DLD1 (cell line): ENCODE measurements around the gene MPHOSPH8.

ENCODE experiments used
- in situ Hi-C: cut with HindIII; loops from 2 replicates; pipeline ENCODE4 v1.10.0; 2017; ENCODE audit warnings: low sequenced_read_pairs

Gene MPHOSPH8, protein sequence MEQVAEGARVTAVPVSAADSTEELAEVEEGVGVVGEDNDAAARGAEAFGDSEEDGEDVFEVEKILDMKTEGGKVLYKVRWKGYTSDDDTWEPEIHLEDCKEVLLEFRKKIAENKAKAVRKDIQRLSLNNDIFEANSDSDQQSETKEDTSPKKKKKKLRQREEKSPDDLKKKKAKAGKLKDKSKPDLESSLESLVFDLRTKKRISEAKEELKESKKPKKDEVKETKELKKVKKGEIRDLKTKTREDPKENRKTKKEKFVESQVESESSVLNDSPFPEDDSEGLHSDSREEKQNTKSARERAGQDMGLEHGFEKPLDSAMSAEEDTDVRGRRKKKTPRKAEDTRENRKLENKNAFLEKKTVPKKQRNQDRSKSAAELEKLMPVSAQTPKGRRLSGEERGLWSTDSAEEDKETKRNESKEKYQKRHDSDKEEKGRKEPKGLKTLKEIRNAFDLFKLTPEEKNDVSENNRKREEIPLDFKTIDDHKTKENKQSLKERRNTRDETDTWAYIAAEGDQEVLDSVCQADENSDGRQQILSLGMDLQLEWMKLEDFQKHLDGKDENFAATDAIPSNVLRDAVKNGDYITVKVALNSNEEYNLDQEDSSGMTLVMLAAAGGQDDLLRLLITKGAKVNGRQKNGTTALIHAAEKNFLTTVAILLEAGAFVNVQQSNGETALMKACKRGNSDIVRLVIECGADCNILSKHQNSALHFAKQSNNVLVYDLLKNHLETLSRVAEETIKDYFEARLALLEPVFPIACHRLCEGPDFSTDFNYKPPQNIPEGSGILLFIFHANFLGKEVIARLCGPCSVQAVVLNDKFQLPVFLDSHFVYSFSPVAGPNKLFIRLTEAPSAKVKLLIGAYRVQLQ

DNA sequence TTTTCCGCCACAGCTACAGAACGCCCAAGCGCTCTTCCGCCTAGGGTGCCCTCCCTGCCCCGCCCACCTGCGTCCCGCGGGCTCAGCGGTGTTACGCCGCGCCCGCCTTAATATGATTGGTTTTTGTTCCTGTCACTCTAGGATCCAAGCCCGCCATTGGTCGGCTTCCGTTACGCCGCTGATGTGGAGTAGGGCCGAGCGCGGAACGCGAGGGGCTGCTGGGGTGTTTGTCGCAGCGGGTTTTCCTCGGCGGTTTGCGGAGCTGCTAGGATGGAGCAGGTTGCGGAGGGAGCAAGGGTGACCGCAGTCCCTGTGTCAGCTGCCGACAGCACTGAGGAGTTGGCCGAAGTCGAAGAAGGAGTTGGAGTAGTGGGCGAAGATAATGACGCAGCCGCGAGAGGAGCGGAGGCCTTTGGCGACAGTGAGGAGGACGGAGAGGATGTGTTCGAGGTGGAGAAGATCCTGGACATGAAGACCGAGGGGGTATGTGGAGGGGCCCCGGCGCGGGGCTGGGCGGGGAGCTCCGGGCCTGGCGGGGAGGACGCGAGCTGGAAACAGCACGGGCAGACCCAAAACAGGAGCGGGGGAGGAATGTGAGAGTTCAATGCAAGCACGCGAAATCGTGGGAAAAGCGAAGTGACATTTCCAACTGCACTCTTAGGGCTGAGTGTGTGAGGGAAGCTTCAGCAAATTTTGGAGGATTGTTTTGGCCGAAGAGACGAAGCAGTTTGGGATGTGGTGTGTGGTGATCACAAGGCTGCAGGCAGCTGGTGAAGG, at the start of gene MPHOSPH8:
Gene MPHOSPH8 (plus strand): TSS at position 181 of the 777 bp plus-strand sequence. CDS start 90 bp downstream, at position 271.
- in situ Hi-C loops, result no loop called here

DNA sequence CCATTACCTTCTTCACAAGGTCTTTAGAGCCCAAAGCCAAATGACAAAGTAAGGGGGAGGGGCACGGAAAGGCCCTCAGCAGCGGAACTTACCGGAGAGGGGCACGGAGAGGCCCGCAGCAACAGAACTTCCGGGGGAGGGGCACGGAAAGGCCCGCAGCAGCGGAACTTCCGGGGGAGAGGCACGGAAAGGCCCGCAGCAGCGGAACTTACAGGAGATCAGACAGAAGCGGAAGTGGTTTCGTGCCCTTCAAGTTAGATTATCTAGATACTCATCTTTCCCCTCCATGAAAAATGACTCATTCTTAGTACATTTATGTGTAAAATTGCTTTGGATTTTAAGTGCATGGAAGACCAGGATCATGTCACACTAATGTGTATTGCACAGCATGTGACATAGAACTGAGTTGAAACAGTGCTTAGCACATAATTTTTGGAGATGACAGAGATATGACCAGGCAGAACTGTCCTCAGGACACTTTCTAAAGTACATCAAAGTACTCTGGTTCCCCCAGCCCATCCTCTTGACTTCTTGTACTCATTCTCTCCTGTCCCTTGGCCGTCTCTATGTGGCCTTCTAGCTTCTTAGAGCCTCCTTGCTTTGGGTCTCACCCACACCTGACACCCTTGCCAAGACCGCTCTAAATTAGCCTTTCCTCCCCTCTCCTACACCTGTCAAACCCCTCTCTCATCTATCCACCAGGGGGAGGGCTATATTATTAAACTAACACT, 46.4 kb upstream of the MPHOSPH8 start:
- in situ Hi-C loops, result no loop called here

DNA sequence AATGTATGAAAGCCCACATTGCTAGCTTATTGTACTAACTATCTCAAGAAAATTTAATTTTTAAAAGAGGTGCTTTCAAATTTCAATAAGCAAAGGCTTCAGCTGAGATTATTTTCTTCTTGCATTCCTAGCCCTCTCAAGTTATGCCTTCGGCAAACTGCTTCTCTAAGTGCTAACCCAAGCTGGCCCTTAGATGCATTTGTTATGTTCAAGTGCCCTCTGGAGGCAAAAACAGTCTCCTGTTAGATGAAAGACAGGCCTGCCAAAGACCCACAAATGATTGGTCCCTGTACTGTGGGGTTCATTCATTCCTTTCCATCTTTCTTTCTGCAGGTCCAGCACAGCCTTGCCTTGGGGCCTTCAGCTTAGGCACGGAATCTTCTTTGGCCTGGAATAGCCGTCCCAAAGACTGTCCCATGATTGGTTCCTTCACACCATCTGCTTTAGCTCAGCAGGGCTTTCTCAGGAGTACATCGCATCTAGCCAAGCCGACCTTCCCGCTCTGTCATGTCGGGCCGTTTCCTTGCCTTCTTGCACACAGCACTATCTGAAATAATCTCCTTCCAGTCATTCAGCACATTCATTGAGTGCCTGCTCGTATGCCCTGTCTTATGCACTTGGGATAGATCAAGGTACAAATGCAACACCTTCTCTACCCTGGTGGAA, 45.7 kb upstream of the MPHOSPH8 start:
- in situ Hi-C loops, result no loop called here

DNA sequence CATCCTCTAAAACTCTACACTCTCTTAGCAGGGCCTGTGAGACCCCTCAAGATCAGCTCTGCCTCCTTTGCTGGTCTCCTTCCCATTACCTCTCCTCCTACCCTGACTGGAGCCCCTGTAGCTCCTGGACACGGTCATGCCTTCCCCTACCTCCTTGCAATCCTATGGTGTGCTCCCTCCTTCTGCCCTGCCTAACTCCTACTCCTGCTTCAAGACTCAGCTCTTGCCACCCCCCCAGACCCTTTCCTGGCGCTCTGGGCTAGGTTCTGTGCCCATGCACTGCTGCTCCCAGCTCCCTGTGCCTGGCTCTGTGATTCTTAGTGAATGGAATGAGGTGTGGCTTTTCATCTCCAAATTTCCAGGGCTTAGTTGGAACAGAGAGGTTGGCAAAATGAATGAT, 44.1 kb upstream of the MPHOSPH8 start:
- in situ Hi-C loops, result no loop called here

DNA sequence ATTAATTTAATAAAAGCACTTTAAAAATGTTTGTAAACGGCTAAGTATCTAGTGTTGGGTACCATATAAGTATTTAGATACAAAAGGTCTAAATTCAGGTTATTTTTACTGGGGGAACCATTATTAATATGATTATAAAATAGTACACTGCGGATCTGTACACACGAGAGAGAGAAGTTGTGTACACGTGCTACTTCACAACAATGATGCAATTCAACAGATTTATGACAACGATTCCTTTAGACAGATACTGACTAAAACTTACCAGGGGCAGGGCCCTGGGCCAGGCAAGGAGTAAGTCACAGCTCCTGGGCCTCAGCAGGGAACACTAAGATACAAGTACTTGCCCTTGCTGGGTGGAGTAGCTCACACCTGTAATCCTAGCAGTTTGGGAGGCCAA, 43.0 kb upstream of the MPHOSPH8 start:
- in situ Hi-C loops, result no loop called here

DNA sequence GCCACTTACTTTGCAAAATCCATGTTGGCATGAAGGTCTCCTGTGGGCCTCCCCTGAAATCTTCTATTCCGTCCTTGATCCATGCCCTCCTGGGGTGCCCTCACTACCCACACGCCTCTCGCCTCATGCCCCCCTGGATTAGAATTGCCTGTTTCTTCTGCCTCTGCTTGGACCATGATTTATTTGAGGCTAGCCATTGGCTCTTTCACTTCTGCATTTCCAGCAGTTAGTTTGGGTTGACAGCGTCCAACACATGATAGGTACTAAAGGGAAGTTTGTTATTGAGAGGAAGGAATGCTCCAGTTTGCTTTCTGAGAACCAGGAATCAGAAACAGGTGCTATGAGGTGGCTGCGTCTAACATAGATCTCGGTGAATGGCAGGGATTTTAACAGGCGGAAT, 41.6 kb upstream of the MPHOSPH8 start:
- in situ Hi-C loops, result no loop called here

DNA sequence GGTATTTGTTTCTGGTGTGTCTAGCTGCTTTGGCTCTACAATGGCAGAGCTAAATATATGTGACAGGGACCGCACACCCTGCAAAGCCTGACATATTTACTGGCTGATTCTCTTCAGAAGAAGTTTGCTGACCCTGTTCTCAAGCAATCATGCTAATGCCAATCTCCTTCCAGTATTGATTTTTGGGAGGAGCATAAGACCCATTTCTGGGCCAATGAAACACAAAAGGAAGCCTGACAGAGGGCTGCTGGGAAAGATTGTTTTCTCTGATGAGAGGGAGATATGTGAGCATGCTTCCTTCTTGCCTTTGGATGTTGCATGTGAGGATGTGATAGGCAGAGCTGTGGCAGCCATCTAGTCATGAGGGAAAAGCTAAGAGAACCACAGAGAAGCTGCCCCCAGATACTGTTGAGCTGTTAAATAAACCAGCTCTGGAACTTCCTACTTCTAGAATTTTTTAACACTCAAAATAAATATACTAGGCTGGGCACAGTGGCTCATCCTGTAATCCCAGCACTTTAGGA, 40.7 kb upstream of the MPHOSPH8 start:
- in situ Hi-C loops, result no loop called here

DNA sequence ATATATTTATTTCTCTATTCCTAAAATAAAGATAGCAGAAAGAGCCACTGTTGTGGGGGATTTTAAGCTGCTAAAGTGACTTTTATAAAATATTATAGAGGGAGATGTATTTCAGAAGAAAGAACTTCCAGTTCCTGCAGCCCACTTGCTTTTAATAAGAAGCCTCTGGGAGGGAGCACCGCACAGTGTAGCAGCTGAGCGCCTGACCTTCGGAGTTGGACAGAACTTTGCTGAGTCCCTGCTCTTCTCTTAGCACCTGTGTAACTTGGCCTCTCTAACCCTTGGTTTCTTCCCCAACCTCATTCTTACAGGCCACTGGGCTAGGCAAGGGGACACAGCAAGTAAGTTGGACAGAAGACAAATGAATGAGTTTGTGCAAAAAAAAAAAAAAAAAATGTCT, 37.4 kb upstream of the MPHOSPH8 start:
- in situ Hi-C loops, result no loop called here

DNA sequence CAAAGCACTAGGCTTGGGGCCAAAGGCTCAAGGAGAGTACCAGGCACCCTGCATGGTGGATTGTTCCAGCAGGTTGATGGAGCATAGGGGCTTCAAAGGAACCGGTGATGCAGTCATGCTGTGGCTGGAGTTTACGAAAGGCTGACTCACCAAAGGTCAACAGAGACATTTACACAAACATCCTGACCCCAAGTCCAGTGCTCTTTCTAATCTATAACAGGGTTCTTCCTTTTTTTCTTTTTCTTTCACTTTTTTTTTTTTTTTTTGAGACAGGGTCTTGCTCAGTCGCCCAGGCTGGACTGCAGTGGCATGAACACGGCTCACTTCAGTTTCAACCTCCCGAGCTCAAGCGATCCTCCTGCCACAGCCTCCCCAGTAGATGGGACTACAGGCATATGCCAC, 36.5 kb upstream of the MPHOSPH8 start:
- in situ Hi-C loops, result no loop called here

DNA sequence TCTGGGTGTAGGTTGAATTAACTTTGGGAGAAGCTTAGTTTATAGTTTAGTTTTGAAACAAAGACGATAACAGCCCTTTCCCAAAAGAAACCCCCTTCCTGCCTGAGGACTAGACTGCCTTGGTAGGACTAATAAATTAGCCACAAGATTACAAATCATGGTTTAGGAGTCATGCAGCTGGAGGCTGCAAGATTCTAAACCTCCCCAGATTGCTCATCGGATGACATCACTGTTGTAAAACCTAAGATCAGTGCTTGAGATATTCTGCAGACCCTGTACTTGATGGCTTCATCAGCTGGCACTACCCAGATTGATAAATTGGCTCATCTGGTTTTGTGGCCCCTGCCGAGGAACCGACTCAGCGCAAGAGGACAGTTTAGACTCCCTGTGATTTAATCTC, 35.9 kb upstream of the MPHOSPH8 start:
- in situ Hi-C loops, result no loop called here

DNA sequence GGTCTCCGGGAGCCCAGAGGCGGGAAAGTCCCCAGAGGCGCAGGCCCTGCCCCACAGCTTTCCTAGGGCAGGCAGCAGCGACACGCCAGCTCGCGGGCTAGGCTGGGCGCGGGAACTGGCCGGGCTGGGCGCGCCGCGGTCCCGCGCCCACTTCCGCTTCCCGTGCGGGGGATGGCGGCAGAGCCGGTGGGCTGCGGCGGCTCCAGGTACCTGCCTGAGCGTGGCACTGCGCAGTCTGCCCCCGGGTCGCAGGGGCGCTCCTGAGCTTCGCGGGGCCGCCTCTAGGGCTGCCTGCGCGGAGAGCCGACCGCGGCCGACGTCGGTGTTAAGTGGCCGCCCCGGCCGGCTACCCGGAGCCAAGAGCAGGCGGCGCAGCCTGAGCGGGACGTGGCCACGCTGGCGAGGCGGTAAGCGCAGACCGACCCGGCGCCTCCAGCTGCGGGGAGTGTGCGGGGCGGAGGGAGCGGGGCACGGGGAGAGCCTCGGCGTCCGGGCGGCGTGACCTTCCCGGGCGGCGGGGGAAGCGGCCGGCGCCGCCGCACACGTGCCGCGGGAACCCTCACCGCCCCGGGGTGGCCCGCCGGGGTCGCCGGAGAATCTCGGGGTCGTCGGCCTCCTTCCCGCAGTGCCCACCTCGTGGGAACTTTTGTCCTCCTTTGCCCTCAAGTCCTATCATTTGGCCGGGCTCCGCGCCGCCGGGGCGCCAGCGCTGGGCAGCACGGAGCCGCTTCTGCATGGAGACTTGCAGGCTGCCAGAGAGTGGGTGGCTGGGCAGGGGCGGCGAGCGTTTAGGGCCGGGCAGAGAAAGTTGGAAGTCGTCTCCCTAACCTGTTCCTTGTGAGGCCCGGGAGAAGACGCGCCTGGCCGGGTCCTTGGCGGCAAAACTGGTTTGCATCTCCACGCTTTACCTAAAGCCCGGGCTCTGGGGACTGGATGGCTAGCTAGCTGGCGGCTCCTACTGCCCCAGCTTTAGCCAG, 31.4 kb upstream of the MPHOSPH8 start:
- in situ Hi-C loops, result no loop called here

DNA sequence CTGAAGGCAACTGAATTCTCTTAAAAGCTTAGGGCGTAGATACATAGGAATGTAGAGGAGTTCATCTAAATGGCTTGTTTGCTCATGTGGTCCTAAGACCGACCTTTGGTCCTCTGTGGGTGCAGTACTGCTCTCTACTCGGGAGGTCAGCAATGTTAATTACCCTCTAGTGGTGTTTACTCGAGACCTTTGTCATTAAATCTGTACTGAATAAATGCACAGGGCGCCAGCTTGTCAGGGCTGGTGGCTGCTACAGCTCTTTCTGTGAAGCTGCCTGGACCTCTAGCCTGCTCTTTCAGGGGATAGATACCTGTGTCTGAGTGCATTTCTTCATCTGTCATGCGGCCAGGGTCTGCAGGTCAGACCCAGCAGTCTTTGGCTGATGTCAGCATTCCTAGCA, 29.2 kb upstream of the MPHOSPH8 start:
- in situ Hi-C loops, result no loop called here

DNA sequence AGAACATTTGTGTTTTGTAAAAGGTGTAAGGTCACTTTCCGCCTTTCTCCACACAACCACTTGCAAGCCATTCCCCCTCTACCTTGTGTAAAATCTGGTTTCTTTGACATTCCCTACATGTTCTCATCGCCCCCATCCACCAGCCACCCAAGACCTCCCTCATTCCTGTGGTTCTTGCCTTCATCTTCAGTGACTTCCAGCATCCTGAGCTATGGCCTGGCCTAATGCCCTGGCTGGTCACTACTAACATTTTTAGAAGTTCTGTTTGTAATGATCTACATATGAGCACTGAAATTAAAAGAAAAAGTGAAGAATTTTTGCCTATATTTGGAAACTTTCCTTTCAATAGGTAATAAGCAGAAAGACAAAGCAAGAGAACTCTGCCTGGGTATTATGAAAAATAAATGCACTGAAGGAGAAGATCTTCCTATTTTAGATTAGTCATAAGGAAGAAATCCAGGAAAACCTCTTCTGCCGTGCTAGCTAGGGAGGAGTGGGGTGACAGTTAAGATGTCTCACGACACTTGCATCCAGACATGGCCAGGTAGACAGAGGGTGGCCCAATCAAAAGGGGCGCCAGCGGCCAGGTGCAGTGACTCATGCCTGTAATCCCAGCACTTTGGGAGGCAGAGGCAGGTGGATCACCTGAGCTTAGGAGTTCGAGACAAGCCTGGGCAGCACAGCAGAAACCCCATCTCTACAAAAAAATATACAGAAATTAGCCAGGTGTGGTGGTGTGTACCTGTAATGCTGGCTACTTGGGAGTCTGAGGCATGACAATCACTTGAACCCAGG, 28.1 kb upstream of the MPHOSPH8 start:
- in situ Hi-C loops, result no loop called here

DNA sequence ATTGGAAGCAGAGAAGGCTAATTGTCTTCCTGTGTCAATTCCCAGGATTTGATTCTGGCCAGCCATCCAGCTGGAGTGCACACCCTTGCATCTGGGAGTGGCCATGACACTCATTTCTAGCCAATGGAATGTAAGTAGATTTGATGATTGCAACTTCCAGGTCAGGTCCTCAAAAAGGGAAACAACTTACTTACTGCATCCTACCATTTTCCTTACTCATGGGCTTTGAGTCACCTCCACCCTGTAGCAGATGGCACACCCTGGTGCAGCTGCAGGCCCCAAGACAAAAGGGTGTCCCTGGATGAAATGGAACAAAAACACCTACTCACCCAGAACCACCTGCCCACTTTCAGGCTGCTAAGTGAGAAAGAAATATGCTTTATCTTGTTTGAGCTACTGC, 27.3 kb upstream of the MPHOSPH8 start:
- in situ Hi-C loops, result no loop called here

DNA sequence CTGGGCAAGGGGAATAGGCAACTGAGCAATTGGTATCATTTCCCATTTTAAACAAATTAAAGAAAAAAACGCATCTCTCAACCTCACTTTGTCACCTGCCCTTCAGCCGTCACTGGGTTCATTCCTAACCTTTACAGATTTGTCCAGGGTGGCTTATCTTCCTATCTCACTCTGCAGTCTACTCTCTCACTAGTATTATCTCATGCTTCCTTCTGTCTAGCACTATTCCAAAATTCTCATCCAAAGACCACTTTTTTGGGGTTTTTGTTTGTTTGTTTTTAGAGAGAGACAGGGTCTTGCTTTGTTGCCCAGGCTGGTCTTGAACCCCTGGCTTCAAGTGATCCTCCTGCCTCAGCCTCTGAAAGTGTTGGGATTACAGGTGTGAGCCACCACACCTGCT, 26.7 kb upstream of the MPHOSPH8 start:
- in situ Hi-C loops, result no loop called here

DNA sequence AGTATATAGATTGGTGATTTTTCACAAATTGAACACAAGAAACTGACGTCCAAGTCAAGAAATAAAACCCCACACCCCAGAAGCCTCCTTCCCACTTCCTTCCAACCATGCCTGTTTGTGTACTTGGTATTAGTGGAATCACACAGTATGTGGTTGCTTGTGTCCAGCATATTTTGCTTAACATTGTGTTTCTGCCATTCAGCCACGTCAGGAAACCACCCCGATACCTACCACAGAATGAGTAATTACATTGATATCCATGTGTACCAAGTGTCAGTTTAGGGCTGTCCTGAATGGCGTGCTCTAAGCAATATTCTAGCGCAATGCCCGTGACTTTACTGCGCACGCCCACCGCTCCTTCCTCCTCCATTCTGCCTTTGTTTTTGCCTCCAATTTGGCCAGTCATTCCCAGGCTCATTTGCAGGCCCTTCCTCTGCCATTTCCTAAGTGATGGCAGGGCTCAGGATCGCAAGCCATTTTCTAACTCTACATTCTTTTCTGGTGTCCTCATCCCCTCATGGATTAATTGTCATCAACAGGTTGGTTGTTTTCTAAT, 25.9 kb upstream of the MPHOSPH8 start:
- in situ Hi-C loops, result no loop called here

DNA sequence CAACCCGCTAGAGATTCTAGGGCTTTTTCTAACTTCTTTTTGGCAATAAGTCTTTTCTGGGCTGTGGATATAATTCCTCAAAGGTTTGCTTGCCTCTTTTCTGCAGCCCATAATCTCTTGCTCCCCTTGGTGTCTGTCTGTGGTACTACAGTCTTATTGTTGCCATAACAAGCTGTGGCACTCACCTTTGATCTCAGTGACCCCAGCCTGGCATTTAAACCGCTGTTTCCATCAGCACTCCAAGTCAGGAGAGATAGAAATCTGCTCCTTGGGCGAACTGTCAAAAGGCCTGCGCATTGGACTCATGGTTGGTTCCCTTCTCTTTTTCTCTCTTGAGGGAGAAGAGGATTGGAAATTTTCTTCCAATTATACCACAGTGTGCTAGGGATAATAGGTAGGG, 14.5 kb upstream of the MPHOSPH8 start:
- in situ Hi-C loops, result no loop called here

DNA sequence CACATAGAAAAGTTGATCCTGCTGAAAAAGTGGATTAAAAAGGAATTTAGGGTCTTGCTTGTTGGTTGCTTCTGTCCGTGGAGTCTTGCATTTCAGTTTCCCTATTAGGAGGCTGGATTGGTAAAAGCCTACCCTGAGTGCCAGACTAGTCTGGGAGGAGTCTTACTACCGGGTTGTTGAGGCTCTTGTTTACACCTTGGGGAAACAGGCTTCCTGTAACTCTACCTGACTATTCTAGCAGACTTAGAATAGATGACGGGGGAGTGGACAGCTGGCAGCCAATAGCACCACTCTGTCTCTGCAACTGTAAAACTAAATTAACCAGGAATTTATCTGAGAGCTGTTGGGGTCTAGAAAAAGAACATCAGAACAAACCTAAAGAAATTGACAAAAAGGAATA, 11.3 kb upstream of the MPHOSPH8 start:
- in situ Hi-C loops, result no loop called here
